B cell (primary cell): ENCODE measurements around the gene CTSK. TPM values are rescaled to one million over a fixed set of nuclear protein-coding genes. Genes with fewer than 3 reads are reported as not detected.

Source experiments
- ATAC-seq: fragments of 200-7000 bp; cut with Tn5 transposase; one replicate; pipeline ENCODE4 v1.10.0; 2021; ENCODE audit warnings: low read depth, mild to moderate bottlenecking, moderate number of reproducible peaks, moderate library complexity
- CTCF ChIA-PET: fragments of 350-600 bp; sonication (Branson Sonifier 250); formaldehyde crosslinking; loops from one replicate; lab custom pipeline; 2021; ENCODE audit warnings: antibody characterized with exemption, inconsistent platforms; lab: Charles Lee
- POLR2A ChIA-PET: fragments of 350-600 bp; sonication (Branson Sonifier 250); formaldehyde crosslinking; loops from one replicate; lab custom pipeline; 2021; ENCODE audit warnings: antibody characterized with exemption; lab: Charles Lee
- DNase-seq: peaks from one replicate; pipeline ENCODE4 v3.0.0; 2013
- H2AFZ ChIP-seq: 2 replicates; pipeline ENCODE4 v1.6.1; 2012; ENCODE audit warnings: mild to moderate bottlenecking, low read depth, low read length; ENCODE audit not compliant: insufficient read depth, poor library complexity, severe bottlenecking
- H3K27ac ChIP-seq, 2 donors: 1 replicate in 1 of 2; 2 replicates in 1 of 2; pipeline ENCODE4 v1.5.1; 2012 to 2013; ENCODE audit warnings: low read length in 2 of 2, mild to moderate bottlenecking in 2 of 2, moderate library complexity in 1 of 2
- H3K27me3 ChIP-seq, 4 experiments: fragments of 200-600 bp in 1 of 4; sonication (generic) in 1 of 4; replicated peaks in 1 of 4; 1 replicate in 2 of 4; 2 replicates in 2 of 4; pipeline versions ENCODE4 v1.6.1 to v1.7.0; 2013 to 2016; ENCODE audit warnings: low read length in 3 of 4, mild to moderate bottlenecking in 2 of 4, mixed read lengths in 1 of 4, moderate library complexity in 1 of 4; ENCODE audit not compliant: insufficient read depth in 4 of 4, control insufficient read depth in 3 of 4; ENCODE audit errors: control extremely low read depth in 1 of 4
- H3K36me3 ChIP-seq, 2 experiments: replicated peaks in 1 of 2; 1 replicate in 1 of 2; 2 replicates in 1 of 2; pipeline versions ENCODE4 v1.6.1 to v1.7.1; 2013; ENCODE audit warnings: low read length in 1 of 2; ENCODE audit not compliant: insufficient read depth in 2 of 2, control insufficient read depth in 1 of 2; ENCODE audit errors: control extremely low read depth in 1 of 2, extremely low read depth in 1 of 2
- H3K4me1 ChIP-seq, 2 donors: fragments of 200-600 bp in 1 of 2; sonication (generic) in 1 of 2; 1 replicate in 1 of 2; 2 replicates in 1 of 2; pipeline versions ENCODE4 v1.5.1 to v1.6.1; 2013 to 2017; ENCODE audit warnings: low read length in 2 of 2; ENCODE audit not compliant: control insufficient read depth in 2 of 2, insufficient read depth in 2 of 2
- H3K4me2 ChIP-seq: replicated peaks from 2 replicates; pipeline ENCODE3; 2012; ENCODE audit warnings: mild to moderate bottlenecking, low read depth, low read length; ENCODE audit not compliant: poor library complexity, severe bottlenecking
- H3K4me3 ChIP-seq, 5 experiments: fragments of 200-600 bp in 1 of 5; sonication (generic) in 1 of 5; 1 replicate in 3 of 5; 2 replicates in 2 of 5; pipeline versions ENCODE4 v1.5.1 to v1.7.0; 2011 to 2016; ENCODE audit warnings: low read length in 4 of 5, mild to moderate bottlenecking in 4 of 5, low read depth in 2 of 5, control low read depth in 1 of 5, moderate library complexity in 1 of 5; ENCODE audit not compliant: insufficient read depth in 1 of 5; ENCODE audit errors: control extremely low read depth in 1 of 5, extremely low read depth in 1 of 5
- H3K79me2 ChIP-seq: fragments of 200-600 bp; sonication (generic); one replicate; pipeline ENCODE4 v1.6.0; 2016; ENCODE audit warnings: low read length; ENCODE audit not compliant: control insufficient read depth, insufficient read depth
- H3K9ac ChIP-seq: fragments of 200-600 bp; sonication (generic); 2 replicates; pipeline ENCODE4 v1.6.1; 2017; ENCODE audit warnings: mild to moderate bottlenecking, low read length, moderate library complexity
- H3K9me3 ChIP-seq, 3 donors: one replicate each; pipeline versions ENCODE4 v1.6.1 to v1.7.1; 2013; ENCODE audit warnings: low read length in 2 of 3; ENCODE audit not compliant: control insufficient read depth in 2 of 3, insufficient read depth in 1 of 3; ENCODE audit errors: control extremely low read depth in 1 of 3
- H4K20me1 ChIP-seq: 2 replicates; pipeline ENCODE4 v1.6.0; 2012; ENCODE audit warnings: mild to moderate bottlenecking, low read length; ENCODE audit not compliant: insufficient read depth, control insufficient read depth, poor library complexity, severe bottlenecking
- H3K27ac Mint-ChIP-seq: one replicate; pipeline ENCODE4 v1.8.0; 2021; ENCODE audit warnings: mixed read lengths
- H3K27me3 Mint-ChIP-seq: one replicate; pipeline ENCODE4 v1.8.0; 2021; ENCODE audit warnings: mixed read lengths
- H3K4me1 Mint-ChIP-seq: one replicate; pipeline ENCODE4 v1.8.0; 2021; ENCODE audit warnings: mixed read lengths
- H3K4me3 Mint-ChIP-seq: one replicate; pipeline ENCODE4 v1.8.0; 2021; ENCODE audit warnings: mixed read lengths
- H3K9me3 Mint-ChIP-seq: one replicate; pipeline ENCODE4 v1.8.0; 2022; ENCODE audit warnings: mixed read lengths; ENCODE audit not compliant: insufficient read depth
- EZH2 ChIP-seq: IDR thresholded peaks from 2 replicates; pipeline ENCODE4 v1.6.1; 2012; ENCODE audit warnings: borderline replicate concordance, low read depth, mild to moderate bottlenecking, moderate library complexity, low read length; ENCODE audit not compliant: insufficient read depth, poor library complexity, severe bottlenecking
- WGBS: methylation state at CpG from one replicate; pipeline ENCODE4 v1.1.5; 2013; ENCODE audit warnings: missing lambda C conversion rate; ENCODE audit not compliant: insufficient coverage; 5-methylcytosine and 5-hydroxymethylcytosine counted together
- intact Hi-C: fragments of 100-400 bp; cut with micrococcal nuclease; formaldehyde crosslinking; loops from one replicate; pipeline ENCODE4 v1.10.0; 2022
- polyA plus RNA-seq: library from polyadenylated mRNA; depleted of rRNA; stranded (reverse); fragments of >200 nt; gene quantifications from 2 replicates; pipeline ENCODE4 v1.2.3, GENCODE V29; 2012
- small RNA-seq: library from RNA; depleted of rRNA; stranded (forward); fragments of <200 nt; gene quantifications from one replicate; pipeline ENCODE3, GENCODE V24; 2012; ENCODE audit warnings: low replicate concordance, low read depth; ENCODE audit not compliant: insufficient read length
- total RNA-seq, 2 donors: library from RNA; stranded (reverse); fragments of 120-200 nt in 1 of 2; gene quantifications; 1 replicate in 1 of 2; 2 replicates in 1 of 2; pipeline versions ENCODE4 v1.2.3 to v1.2.4, GENCODE V29; 2013 to 2022
- TF ChIP-seq, protein P1 (sequence below): fragments of 200-600 bp; IDR thresholded peaks from one replicate; pipeline ENCODE4 v1.8.0; 2022; ENCODE audit warnings: antibody characterized with exemption, mild to moderate bottlenecking

The CTSK gene
- total and polyA plus RNA-seq, 2 donors (not counting 1 experiment from before 2014, with no cell fraction given) = 5.3 to 6.0 TPM

DNA sequence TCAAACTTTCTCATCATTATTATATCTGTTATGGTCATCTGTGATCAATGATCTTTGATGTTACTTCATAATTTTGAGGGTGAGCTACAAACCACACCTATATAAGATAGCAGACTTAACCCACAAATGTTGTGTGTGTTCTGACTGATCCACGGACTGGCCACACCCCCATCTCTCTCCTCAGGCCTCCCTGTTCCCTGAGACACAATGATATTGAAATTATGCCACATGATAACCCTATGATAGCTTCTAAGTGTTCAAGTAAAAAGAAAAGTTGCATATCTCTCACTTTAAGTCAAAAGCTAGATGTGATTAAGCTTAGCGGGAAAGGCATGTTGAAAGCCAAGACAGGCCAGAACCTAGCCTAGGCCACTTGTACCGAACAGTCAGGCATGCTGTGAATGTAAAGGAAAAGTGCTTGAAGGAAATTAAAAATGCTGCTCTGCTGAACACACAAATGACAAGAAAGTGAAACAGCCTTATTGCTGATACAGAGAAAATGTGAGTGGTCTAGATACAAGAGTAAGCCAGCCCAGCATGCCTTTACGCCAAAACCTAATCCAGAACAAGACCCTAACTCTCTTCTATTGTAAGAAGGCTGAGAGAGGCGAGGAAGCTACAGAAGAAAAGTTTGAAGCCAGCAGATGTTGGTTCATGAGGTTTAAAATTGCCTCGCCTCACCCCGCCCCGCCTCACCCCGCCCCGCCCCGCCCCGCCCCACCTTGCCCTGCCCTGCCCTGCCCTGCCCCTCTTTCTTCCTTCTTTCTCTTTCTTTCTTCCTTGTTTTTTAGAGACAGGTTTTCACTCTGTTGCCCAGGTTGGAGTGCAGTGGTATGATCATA is 59.0 kb downstream of the CTSK start:
- ATAC-seq (no peak), DNase-seq (no peak)
- no peaks in the 10 kb centered on the region for H3K27me3 ChIP-seq
- TF ChIP-seq, protein P1, sequence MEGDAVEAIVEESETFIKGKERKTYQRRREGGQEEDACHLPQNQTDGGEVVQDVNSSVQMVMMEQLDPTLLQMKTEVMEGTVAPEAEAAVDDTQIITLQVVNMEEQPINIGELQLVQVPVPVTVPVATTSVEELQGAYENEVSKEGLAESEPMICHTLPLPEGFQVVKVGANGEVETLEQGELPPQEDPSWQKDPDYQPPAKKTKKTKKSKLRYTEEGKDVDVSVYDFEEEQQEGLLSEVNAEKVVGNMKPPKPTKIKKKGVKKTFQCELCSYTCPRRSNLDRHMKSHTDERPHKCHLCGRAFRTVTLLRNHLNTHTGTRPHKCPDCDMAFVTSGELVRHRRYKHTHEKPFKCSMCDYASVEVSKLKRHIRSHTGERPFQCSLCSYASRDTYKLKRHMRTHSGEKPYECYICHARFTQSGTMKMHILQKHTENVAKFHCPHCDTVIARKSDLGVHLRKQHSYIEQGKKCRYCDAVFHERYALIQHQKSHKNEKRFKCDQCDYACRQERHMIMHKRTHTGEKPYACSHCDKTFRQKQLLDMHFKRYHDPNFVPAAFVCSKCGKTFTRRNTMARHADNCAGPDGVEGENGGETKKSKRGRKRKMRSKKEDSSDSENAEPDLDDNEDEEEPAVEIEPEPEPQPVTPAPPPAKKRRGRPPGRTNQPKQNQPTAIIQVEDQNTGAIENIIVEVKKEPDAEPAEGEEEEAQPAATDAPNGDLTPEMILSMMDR = no peak
- no peak for TF ChIP-seq EZH2
- H3K4me1 ChIP-seq = no peaks in the 10 kb centered on the region
- peaks cover 22% of the 10 kb centered on the region for H4K20me1 ChIP-seq
- no peak overlapping the region for H3K27ac Mint-ChIP-seq
- H3K4me3 ChIP-seq = no peak overlapping the region
- no peaks in the 10 kb centered on the region for H3K27me3 Mint-ChIP-seq
- peaks cover 40 to 94% of the 10 kb centered on the region in 2 experiments for H3K36me3 ChIP-seq
- no peak overlapping the region for H3K9ac ChIP-seq
- CTCF ChIA-PET = interaction anchor here (1.1 kb wide), 2 partner anchors 9 to 188 kb away, joined by 3 read pairs; no protein-coding TSS in a partner anchor
- H3K79me2 ChIP-seq = peaks cover 8% of the 10 kb centered on the region
- WGBS = 100% methylated on average over 2 of the region's 12 CpGs
- no peak overlapping the region for H3K27ac ChIP-seq
- no peaks in the 10 kb centered on the region for H3K4me1 Mint-ChIP-seq
- no peaks in the 10 kb centered on the region for H3K9me3 ChIP-seq
- no peak overlapping the region for H3K4me2 ChIP-seq
- POLR2A ChIA-PET = interaction anchor here (0.6 to 0.7 kb wide), 2 partner anchors 61 to 329 kb away, joined by 3 read pairs; no protein-coding TSS in a partner anchor
- intact Hi-C loops = no loop called here
- H3K9me3 Mint-ChIP-seq = no peaks in the 10 kb centered on the region
- H2AFZ ChIP-seq = no peak overlapping the region
- no peak overlapping the region for H3K4me3 Mint-ChIP-seq

Small RNA genes lying within 50 kb of the gene (small RNA-seq; reads per million reads assigned to genes)
- not detected for gene RNU6-1309P

Other genes starting within 250 kb of the CTSK start
- gene MCL1, start 228.7 kb downstream of the CTSK start, total RNA-seq = 214 and 219 TPM in 2 replicates
- gene MCL1, start 228.7 kb downstream of the CTSK start, polyA plus RNA-seq = 163 and 266 TPM in 2 replicates
- gene ENSA, start 178.6 kb downstream of the CTSK start, total RNA-seq = 115 and 119 TPM in 2 replicates
- 65.5 and 85.5 TPM in 2 replicates for gene ENSA, start 178.6 kb downstream of the CTSK start, polyA plus RNA-seq
- 22.1 and 25.3 TPM in 2 replicates for gene GOLPH3L, start 111.1 kb downstream of the CTSK start, total RNA-seq
- 7.4 TPM in 2 replicates for gene GOLPH3L, start 111.1 kb downstream of the CTSK start, polyA plus RNA-seq
- gene HORMAD1, start 87.4 kb downstream of the CTSK start, total RNA-seq = 1.1 and 2.1 TPM in 2 replicates
- 0.43 and 0.94 TPM in 2 replicates for gene HORMAD1, start 87.4 kb downstream of the CTSK start, polyA plus RNA-seq
- 221 and 241 TPM in 2 replicates for gene CTSS, start 42.5 kb downstream of the CTSK start, total RNA-seq
- gene CTSS, start 42.5 kb downstream of the CTSK start, polyA plus RNA-seq = 89.6 and 106 TPM in 2 replicates
- gene ARNT, start 68.3 kb upstream of the CTSK start, total RNA-seq = 48.2 and 48.6 TPM in 2 replicates
- gene ARNT, start 68.3 kb upstream of the CTSK start, polyA plus RNA-seq = 17.6 and 21.0 TPM in 2 replicates
- not detected in 2 replicates for gene CTXND2, start 78.9 kb upstream of the CTSK start, total RNA-seq
- not detected in 2 replicates for gene CTXND2, start 78.9 kb upstream of the CTSK start, polyA plus RNA-seq
- gene SETDB1, start 118.1 kb upstream of the CTSK start, total RNA-seq = 115 and 133 TPM in 2 replicates
- gene SETDB1, start 118.1 kb upstream of the CTSK start, polyA plus RNA-seq = 57.4 and 79.6 TPM in 2 replicates
- 130 and 144 TPM in 2 replicates for gene CERS2, start 166.6 kb upstream of the CTSK start, total RNA-seq
- gene CERS2, start 166.6 kb upstream of the CTSK start, polyA plus RNA-seq = 52.5 and 68.4 TPM in 2 replicates
- 0.62 TPM in 1 of 2 replicates, not detected in the other for gene ANXA9, start 174.0 kb upstream of the CTSK start, total RNA-seq
- gene ANXA9, start 174.0 kb upstream of the CTSK start, polyA plus RNA-seq = 0.07 and 0.09 TPM in 2 replicates
- 16.1 and 16.5 TPM in 2 replicates for gene MINDY1, start 198.6 kb upstream of the CTSK start, total RNA-seq
- gene MINDY1, start 198.6 kb upstream of the CTSK start, polyA plus RNA-seq = 4.8 and 7.6 TPM in 2 replicates
- gene PRUNE1, start 200.2 kb upstream of the CTSK start, total RNA-seq = 20.8 and 21.3 TPM in 2 replicates
- 13.3 and 15.9 TPM in 2 replicates for gene PRUNE1, start 200.2 kb upstream of the CTSK start, polyA plus RNA-seq
- 1.8 and 2.5 TPM in 2 replicates for gene BNIPL, start 228.3 kb upstream of the CTSK start, total RNA-seq
- 0.81 and 2.8 TPM in 2 replicates for gene BNIPL, start 228.3 kb upstream of the CTSK start, polyA plus RNA-seq
- gene C1orf56, start 239.5 kb upstream of the CTSK start, total RNA-seq = 4.5 and 7.6 TPM in 2 replicates
- gene C1orf56, start 239.5 kb upstream of the CTSK start, polyA plus RNA-seq = 2.4 and 2.5 TPM in 2 replicates